Tibial artery (tissue), 4 donors: Measurements from ENCODE around the gene TBCEL.

Experiments used
- DNase-seq, 2 donors: peaks; one replicate each; pipeline ENCODE4 v3.0.0-alpha.2; 2019
- H3K27ac ChIP-seq, 2 donors: fragments of 200-600 bp; sonication (generic) in 1 of 2; 1 replicate in 1 of 2; 2 replicates in 1 of 2; pipeline ENCODE4 v1.5.1; 2018 to 2019; ENCODE audit warnings: mild to moderate bottlenecking in 1 of 2
- H3K27me3 ChIP-seq, 2 donors: fragments of 200-600 bp; sonication (generic) in 1 of 2; one replicate each; pipeline versions ENCODE4 v1.5.1 to v1.6.0; 2016 to 2019
- H3K36me3 ChIP-seq, 3 donors: fragments of 200-600 bp; sonication (generic) in 2 of 3; one replicate each; pipeline ENCODE4 v1.5.1; 2016 to 2019; ENCODE audit warnings: mild to moderate bottlenecking in 2 of 3
- H3K4me1 ChIP-seq, 4 donors: fragments of 200-600 bp; sonication (generic) in 2 of 4; 1 replicate in 3 of 4; 2 replicates in 1 of 4; pipeline ENCODE4 v1.5.1; 2016 to 2019
- H3K4me3 ChIP-seq, 2 donors: fragments of 200-600 bp; sonication (generic) in 1 of 2; 1 replicate in 1 of 2; 2 replicates in 1 of 2; pipeline ENCODE4 v1.5.1; 2018 to 2019; ENCODE audit warnings: mild to moderate bottlenecking in 2 of 2
- H3K9me3 ChIP-seq, 3 donors: fragments of 200-600 bp; sonication (generic) in 1 of 3; one replicate each; pipeline ENCODE4 v1.5.1; 2016 to 2019
- CTCF ChIP-seq, 2 experiments: fragments of 200-600 bp in 1 of 2; fragments of 450-650 bp in 1 of 2; IDR thresholded peaks; one replicate each; pipeline ENCODE4 v1.5.1; 2017 to 2019; ENCODE audit warnings: antibody characterized with exemption in 2 of 2, mild to moderate bottlenecking in 1 of 2, moderate library complexity in 1 of 2
- intact Hi-C: fragments of 100-400 bp; cut with DNase I; formaldehyde crosslinking; loops from one replicate; pipeline ENCODE4 v1.15.0; 2023; ENCODE audit warnings: low total_unique reads

The TBCEL gene

DNA sequence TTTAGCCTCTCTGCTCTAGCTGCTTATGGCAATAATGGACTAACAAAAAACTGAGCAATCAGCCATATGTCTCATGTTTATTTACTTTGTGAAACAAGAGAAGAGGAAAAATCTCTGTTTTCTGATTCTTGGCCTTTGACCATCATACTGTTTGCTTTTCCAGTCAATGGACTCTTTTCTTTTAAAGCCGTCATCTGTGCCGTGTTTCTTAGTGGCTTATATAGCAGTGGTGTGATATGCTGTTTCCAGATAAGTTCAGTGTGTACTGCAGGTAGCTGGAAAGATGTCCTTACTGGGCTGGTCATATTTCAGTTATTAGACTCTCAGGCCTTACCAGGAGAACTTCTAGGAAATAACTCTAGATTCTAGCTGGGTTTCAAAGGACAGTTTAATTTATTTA is 43.6 kb downstream of the TBCEL start:
- DNase-seq: no peak
- no peak for TF ChIP-seq CTCF (IDR thresholded peaks at IDR 0.05)
- Histone ChIP-seq H3K4me3 (no peak overlapping the region), H3K9me3 (no peaks in the 10 kb centered on the region), H3K27ac (no peak overlapping the region), H3K27me3 (no peaks in the 10 kb centered on the region), H3K4me1 (peaks cover 0 to 5% (median 0%) of the 10 kb centered on the region in 4 donors), H3K36me3 (peaks cover 15 to 37% (median 18%) of the 10 kb centered on the region in 3 donors)
- intact Hi-C loops: no loop called here

GRCh38 chr11:121067962-121068647 is 44.2 kb downstream of the TBCEL start:
- Histone ChIP-seq H3K4me1 (peaks cover 0 to 5% (median 0%) of the 10 kb centered on the region in 4 donors), H3K36me3 (peaks cover 11 to 37% (median 12%) of the 10 kb centered on the region in 3 donors), H3K4me3 (no peak overlapping the region), H3K27ac (no peak overlapping the region), H3K9me3 (no peaks in the 10 kb centered on the region), H3K27me3 (no peaks in the 10 kb centered on the region)
- intact Hi-C loops: no loop called here
- DNase-seq: no peak
- TF ChIP-seq CTCF (IDR thresholded peaks at IDR 0.05): no peak

GRCh38 chr11:121068787-121069186 is 44.9 kb downstream of the TBCEL start:
- no peak for TF ChIP-seq CTCF (IDR thresholded peaks at IDR 0.05)
- Histone ChIP-seq H3K4me3 (no peak overlapping the region), H3K4me1 (peaks cover 0 to 5% (median 0%) of the 10 kb centered on the region in 4 donors), H3K27ac (no peak overlapping the region), H3K9me3 (no peaks in the 10 kb centered on the region), H3K36me3 (peaks cover 5 to 32% (median 12%) of the 10 kb centered on the region in 3 donors), H3K27me3 (no peaks in the 10 kb centered on the region)
- intact Hi-C loops: no loop called here
- no peak for DNase-seq

GRCh38 chr11:121070951-121071845 is 47.3 kb downstream of the TBCEL start:
- Histone ChIP-seq H3K27me3 (no peaks in the 10 kb centered on the region), H3K36me3 (peaks cover 4 to 23% (median 6%) of the 10 kb centered on the region in 3 donors), H3K9me3 (no peaks in the 10 kb centered on the region), H3K4me1 (peaks cover 0 to 5% (median 0%) of the 10 kb centered on the region in 4 donors), H3K4me3 (no peak overlapping the region), H3K27ac (no peak overlapping the region)
- intact Hi-C loops: no loop called here
- no peak for TF ChIP-seq CTCF (IDR thresholded peaks at IDR 0.05)
- no peak for DNase-seq

DNA sequence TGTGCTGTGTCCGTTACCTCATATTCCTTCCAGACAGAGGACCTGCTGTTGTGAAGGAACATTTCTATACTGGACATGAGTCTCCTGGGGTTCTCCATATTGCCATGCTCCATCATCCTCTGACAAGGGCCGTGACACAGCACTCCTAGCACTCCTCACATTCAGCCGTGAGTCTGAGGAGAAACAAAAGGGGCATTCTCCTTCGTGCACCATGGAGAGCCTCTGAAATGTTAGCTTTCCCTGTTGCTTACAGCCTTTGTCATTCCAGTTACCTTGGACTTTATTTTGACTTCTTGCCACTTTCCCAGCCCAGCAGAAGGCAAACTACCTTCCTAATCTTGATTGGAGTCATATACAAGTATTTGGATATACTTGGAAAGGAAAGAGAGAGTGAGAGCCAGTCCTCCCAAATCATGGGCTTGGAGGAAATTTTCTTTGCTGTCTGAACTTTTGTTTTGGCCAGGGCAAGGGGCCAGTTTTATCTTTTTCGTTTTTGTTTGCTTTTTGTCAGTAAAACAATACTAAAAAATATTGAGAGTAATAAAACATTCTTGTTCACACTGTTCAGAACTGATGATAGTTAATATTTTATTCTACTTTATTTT is 48.0 kb downstream of the TBCEL start:
- H3K4me3 ChIP-seq: no peak overlapping the region
- no peak for TF ChIP-seq CTCF (IDR thresholded peaks at IDR 0.05)
- no peaks in the 10 kb centered on the region for H3K27me3 ChIP-seq
- H3K4me1 ChIP-seq: peaks cover 0 to 5% (median 0%) of the 10 kb centered on the region in 4 donors
- peaks cover 4 to 23% (median 6%) of the 10 kb centered on the region in 3 donors for H3K36me3 ChIP-seq
- no peak for DNase-seq
- H3K27ac ChIP-seq: no peak overlapping the region
- intact Hi-C loops: no loop called here
- H3K9me3 ChIP-seq: no peaks in the 10 kb centered on the region
